ENCODE data around the gene DHCR7. TPM values are rescaled to one million over a fixed set of nuclear protein-coding genes. Genes with fewer than 3 reads are reported as not detected.

DHCR7 gene
- total and polyA plus RNA-seq, 2 experiments from 2014 or later = 50.0 to 158 TPM

DNA sequence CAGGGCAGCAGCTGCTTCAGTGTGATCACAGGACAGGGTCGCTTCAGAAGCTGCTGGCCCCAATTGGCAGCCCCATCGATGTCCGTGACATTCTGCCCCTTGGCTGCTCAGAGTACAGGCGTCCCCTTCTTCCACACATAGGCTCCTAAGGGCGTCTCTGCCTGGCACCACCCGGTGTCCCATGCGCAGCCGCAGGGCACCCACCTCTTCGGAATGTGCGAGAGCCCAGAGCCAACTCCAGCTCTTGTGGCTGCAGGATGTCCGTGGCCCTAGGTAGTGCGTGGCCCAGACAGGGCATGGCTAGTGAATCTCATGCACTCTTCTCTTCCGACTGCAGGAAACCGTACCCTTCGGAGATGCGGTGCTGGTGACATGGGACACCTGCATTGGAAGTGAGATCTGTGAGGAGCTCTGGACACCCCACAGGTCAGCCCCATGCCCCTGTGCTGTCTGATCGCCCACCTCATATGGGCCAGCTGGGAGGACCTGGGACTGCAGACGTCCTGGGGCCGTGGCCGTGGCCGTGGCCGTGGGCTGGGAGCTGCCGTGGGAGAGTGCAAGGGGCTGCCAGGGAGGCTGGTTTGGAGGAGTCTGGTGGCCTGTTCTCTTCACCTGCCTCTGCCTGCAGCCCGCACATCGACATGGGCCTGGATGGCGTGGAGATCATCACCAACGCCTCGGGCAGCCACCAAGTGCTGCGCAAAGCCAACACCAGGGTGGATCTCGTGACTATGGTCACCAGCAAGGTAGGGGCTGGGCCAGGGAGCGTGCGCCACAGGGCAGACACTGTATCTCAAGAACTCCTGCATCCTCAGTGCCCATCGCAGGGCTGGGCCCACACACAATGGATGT lies 25.0 kb upstream of the DHCR7 start:
- TF ChIP-seq, protein P1, sequence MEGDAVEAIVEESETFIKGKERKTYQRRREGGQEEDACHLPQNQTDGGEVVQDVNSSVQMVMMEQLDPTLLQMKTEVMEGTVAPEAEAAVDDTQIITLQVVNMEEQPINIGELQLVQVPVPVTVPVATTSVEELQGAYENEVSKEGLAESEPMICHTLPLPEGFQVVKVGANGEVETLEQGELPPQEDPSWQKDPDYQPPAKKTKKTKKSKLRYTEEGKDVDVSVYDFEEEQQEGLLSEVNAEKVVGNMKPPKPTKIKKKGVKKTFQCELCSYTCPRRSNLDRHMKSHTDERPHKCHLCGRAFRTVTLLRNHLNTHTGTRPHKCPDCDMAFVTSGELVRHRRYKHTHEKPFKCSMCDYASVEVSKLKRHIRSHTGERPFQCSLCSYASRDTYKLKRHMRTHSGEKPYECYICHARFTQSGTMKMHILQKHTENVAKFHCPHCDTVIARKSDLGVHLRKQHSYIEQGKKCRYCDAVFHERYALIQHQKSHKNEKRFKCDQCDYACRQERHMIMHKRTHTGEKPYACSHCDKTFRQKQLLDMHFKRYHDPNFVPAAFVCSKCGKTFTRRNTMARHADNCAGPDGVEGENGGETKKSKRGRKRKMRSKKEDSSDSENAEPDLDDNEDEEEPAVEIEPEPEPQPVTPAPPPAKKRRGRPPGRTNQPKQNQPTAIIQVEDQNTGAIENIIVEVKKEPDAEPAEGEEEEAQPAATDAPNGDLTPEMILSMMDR (IDR thresholded peaks at IDR 0.05; ENCODE audit: low read depth, low read length) = no peak
- H3K4me3 ChIP-seq = no peak overlapping the region
- no peak for DNase-seq (ENCODE audit: low read depth in 1 of 2, low spot score in 1 of 2)
- H3K27ac ChIP-seq = no peak overlapping the region
- H3K9me3 ChIP-seq (ENCODE audit: low read depth) = no peaks in the 10 kb centered on the region
- peaks cover 12% of the 10 kb centered on the region for H3K4me1 ChIP-seq (ENCODE audit: low read depth)
- H3K36me3 ChIP-seq = peaks cover 2% of the 10 kb centered on the region
- H3K27me3 ChIP-seq = no peaks in the 10 kb centered on the region

GRCh38 chr11:71472357-71472885 lies 24.2 kb upstream of the DHCR7 start:
- Histone ChIP-seq H3K4me3 (no peak overlapping the region), H3K27ac (no peak overlapping the region), H3K27me3 (no peaks in the 10 kb centered on the region), H3K4me1 (ENCODE audit: low read depth) (peaks cover 12% of the 10 kb centered on the region), H3K9me3 (ENCODE audit: low read depth) (no peaks in the 10 kb centered on the region), H3K36me3 (peaks cover 2% of the 10 kb centered on the region)
- TF ChIP-seq, protein P1 (IDR thresholded peaks at IDR 0.05; ENCODE audit: low read depth, low read length) = no peak
- no peak for DNase-seq (ENCODE audit: low read depth in 1 of 2, low spot score in 1 of 2)

GRCh38 chr11:71470946-71471345 lies 22.8 kb upstream of the DHCR7 start:
- H3K27ac ChIP-seq = peak overlapping the region; percentile 48
- H3K27me3 ChIP-seq = no peaks in the 10 kb centered on the region
- no peaks in the 10 kb centered on the region for H3K9me3 ChIP-seq (ENCODE audit: low read depth)
- peaks cover 12% of the 10 kb centered on the region for H3K4me1 ChIP-seq (ENCODE audit: low read depth)
- peaks cover 2% of the 10 kb centered on the region for H3K36me3 ChIP-seq
- DNase-seq (ENCODE audit: low read depth in 1 of 2, low spot score in 1 of 2) = no peak
- no peak overlapping the region for H3K4me3 ChIP-seq
- TF ChIP-seq, protein P1 (IDR thresholded peaks at IDR 0.05; ENCODE audit: low read depth, low read length) = no peak

- Histone ChIP-seq H3K4me1 (ENCODE audit: low read depth) (peaks cover 12% of the 10 kb centered on the region), H3K36me3 (no peaks in the 10 kb centered on the region), H3K27me3 (no peaks in the 10 kb centered on the region), H3K4me3 (no peak overlapping the region), H3K27ac (no peak overlapping the region), H3K9me3 (ENCODE audit: low read depth) (no peaks in the 10 kb centered on the region)
- TF ChIP-seq, protein P1 (IDR thresholded peaks at IDR 0.05; ENCODE audit: low read depth, low read length) = no peak
- no peak for DNase-seq (ENCODE audit: low read depth in 1 of 2, low spot score in 1 of 2)
Measured at GRCh38 chr11:71467164-71467563, 19.0 kb upstream of the DHCR7 start.

GRCh38 chr11:71466358-71466757 lies 18.2 kb upstream of the DHCR7 start:
- Histone ChIP-seq H3K27me3 (no peaks in the 10 kb centered on the region), H3K4me1 (ENCODE audit: low read depth) (peaks cover 12% of the 10 kb centered on the region), H3K9me3 (ENCODE audit: low read depth) (no peaks in the 10 kb centered on the region), H3K36me3 (no peaks in the 10 kb centered on the region), H3K4me3 (no peak overlapping the region), H3K27ac (no peak overlapping the region)
- TF ChIP-seq, protein P1 (IDR thresholded peaks at IDR 0.05; ENCODE audit: low read depth, low read length) = no peak
- no peak for DNase-seq (ENCODE audit: low read depth in 1 of 2, low spot score in 1 of 2)
